NCI-H345 treated with DMSO at 0.1 percent for 48 hours (cell line): ENCODE measurements around the gene FAM13A.
"Not testable (repeated sequence)": the region's sequence is repeated elsewhere in the genome, so short reads cannot be mapped to it uniquely, and the experiment has no call there.

Experiments
- DNase-seq: peaks from one replicate; lab custom pipeline; 2025; ENCODE audit not compliant: unreplicated experiment; lab: John Stamatoyannopoulos, UW

FAM13A gene

DNA sequence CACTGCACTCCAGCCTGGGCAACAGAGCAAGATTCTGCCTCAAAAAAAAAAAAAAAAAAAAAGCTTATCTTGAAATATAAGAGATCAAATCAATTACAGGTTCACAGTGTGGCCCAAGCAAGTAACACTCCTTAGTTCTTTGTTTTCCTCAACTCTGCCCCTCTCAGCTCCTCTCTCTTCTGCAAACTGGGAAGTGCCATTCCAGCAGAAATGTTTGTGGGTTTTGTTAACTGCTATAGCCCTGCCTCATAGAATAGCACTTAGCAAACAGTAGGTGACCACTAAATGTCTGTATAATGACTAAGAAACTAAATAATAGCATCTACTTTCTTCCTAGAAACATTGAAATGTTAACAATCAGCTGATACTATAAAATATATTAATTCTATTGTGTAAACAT, 199.4 kb downstream of the FAM13A start:
- no peak for DNase-seq

DNA sequence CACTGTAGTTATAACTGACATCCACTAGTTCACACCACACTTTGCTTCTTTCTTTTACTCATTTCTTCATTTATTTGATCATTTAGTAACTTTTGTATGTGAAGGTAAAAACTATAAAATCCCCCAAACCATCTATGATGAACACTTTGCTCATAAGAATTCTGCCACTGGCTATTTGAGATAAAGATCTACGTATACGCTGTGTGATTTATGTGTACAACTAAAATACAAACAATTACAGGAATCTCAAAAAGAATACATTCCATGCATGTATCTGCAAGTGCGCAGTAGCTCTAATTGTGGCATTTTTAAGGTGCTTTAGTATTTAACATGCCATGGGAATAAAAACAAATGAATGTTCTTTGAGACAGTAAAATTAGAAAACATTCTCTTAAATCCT, 202.5 kb downstream of the FAM13A start:
- DNase-seq: no peak

DNA sequence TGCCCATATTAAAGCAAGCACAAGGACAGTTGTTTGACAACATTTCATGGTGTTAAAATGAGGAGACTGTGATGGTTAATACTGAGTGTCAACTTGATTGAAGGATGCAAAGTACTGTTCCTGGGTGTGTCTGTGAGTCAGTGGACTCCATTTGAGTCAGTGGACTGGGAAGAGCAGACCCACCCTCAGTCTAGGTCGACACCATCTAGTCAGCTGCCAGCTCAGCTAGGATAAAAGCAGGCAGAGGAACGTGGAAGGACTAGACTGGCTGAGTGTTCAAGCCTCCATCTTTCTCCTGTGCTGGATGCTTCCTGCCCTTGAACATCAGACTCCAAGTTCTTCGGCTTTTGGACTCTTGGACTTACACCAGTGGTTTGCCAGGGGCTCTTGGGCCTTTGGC, 203.4 kb downstream of the FAM13A start:
- DNase-seq: not testable (repeated sequence)

DNA sequence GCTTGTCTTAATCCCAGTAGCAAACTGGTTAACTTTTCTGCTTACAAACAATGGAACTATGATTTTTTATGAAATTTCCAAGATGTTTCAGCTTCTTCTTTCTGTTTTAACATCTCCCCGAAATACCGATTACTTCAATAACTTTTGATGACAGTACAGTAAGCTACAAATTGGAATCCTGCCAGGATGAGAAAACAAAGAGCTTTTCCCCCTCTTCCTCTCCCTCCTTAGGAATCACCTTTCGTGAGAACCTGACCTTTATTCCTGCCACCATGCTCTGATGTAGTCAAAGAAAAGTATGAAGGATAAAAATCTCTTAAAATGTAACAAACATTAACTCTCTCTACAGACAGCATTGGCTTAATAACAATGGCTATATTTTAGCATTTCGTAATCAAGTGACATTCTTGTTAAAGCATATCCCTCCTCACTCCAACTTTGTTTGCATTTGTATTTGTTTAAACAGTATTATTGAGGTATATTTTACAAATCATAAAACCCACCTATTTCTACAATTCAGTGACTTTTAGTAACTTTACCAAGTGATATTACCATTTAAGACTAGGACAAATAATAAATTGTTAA, 210.7 kb downstream of the FAM13A start:
- no peak for DNase-seq

DNA sequence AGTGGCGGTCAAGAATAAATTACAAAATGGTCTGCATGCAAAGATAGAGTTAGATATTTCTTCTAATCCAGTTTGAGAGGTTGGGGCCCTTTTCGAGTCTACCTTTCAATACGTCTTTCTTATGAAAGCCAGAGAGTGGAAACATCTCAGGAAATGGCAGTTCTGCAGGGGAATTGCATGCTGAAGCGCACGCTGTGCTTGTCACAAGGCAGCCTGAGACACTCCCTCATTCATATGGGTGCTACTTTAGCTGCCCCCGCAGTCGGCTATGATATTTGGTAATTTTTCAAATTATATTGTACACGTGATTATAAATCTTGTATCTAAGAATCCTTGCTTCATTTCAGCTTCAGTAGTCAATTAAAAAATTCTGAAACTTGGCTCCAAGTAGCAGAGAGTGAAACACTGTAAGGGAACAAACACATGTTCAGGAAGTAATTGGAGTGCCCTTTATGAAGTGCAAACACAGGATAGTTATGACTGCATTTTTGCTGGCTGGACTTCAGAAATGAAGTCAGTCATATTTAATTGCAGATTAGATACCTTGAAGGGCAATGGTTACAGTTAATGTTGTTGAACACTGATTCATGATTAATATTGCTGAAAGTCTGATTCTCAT, 213.8 kb downstream of the FAM13A start:
- DNase-seq: no peak

DNA sequence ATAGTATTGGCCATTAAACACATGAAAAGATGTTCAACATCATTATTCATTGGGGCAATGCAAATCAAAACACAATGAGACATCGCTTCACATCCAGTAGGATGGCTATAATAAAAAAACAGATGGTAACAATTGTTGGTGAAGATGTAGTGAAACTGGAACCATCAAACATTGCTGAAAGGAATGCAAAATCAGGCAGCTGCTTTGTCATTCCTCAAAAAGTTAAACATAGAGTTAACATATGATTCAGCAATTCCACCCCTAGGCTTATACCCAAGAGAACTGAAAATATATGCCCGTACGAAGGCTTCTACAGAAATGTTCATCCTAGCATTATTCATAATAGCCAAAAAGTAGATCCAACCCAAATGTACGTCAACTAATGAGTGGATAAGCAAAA, 215.3 kb downstream of the FAM13A start:
- DNase-seq: no peak

DNA sequence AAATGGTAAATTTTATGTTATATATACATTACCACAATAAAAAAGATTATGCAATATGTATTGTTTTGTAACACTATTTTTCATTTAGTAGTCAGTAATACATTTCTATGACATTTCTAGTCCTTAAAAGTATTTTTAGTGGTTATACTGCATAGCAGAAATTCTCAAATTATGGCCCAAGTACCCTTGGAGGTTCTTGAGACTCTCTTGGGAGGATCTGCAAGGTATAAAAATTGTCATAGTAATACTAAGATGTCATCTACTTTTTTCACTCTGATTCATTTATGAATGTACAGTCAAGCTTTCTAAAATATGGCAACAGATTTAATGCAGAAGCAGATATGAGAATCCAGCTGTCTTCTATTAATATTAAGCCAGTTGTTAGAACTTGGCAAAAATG, 220.8 kb downstream of the FAM13A start:
- no peak for DNase-seq

DNA sequence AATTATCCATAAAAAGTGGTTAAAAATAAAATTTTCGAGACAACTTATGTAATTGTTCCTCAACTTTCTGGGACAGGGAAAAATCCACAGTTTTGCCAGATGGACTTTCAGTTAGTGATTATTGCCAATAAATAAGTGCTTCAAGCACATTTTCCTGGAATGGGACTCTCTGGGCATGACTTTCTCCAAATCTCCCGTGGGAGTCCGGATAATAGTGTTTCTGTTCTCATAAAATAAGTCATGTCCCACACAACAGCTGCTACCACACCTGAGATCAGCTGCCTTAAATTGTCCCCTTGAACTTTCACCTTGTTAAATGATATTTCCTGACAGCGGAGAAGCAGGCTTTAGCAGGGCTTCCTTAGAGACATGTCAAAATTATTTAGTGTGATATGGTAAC, 226.0 kb downstream of the FAM13A start:
- no peak for DNase-seq

DNA sequence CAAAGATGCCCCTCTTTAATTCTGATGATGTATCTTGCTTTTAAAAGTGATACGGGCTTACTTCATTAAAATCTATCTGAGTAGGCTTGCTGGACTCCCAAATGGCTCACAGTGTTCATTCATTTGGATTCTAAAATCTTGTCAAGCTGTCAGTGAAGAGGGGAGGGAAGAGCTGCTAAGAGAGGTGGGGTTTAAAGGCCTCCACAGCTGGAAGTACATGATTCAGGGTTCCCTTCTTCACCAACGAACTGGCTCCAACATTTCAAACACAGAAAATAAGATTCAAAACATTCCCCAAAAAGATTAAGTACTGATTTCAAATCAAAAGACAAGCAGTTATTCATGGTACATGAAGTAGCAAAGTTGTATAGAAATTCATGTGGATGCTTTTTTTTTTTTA, 226.4 kb downstream of the FAM13A start:
- no peak for DNase-seq

DNA sequence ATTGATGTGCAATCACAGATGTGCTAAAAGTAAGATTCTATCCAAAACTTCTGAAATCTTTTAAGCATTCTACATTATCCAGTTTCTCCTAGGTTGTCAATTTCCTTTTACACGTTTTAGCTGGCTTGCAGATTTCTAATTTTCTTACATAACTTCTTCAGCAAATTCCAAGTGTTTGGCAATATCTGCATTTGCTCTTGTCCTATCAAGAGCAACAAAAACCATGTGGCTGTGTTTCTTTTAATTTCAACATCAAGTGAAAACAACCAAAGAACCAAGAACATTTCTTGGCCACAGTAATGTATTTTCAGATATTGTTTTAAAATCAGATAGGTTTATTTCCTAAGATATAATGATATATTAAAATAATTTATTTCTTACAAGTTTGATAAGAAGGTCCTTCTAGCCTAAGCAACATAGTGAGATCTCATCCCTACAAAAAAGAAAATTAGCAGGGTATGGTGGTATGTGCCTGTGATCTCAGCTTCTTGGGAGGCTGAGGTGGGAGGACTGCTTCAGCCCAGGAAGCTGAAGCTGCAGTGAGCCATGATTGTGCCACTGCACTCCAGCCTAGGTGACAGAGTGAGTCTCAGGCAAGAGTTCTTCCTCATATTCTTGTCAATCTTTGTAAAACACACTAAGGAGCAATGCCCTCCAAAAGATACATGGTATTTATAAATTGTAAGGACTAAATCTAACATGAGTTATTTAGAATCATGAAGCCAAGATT, 228.0 kb downstream of the FAM13A start:
- DNase-seq: no peak

DNA sequence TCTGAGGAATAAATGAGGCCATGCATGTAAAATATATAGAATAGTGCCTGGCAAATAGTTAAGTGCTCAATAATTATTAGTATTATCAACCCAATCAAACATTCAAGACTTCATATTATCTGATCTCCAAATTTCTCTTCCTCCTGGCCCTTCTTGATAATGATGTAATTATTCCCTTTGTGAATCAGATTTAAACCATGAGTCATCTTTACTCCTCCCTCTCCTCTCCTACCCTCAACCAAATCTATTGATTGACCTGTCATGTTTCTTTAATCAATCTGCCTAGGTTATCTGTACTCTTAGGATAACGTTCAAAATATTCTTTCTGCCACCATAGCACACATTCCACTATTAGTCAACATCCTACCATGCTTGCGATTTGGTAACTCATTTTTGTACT, 229.5 kb downstream of the FAM13A start:
- no peak for DNase-seq

DNA sequence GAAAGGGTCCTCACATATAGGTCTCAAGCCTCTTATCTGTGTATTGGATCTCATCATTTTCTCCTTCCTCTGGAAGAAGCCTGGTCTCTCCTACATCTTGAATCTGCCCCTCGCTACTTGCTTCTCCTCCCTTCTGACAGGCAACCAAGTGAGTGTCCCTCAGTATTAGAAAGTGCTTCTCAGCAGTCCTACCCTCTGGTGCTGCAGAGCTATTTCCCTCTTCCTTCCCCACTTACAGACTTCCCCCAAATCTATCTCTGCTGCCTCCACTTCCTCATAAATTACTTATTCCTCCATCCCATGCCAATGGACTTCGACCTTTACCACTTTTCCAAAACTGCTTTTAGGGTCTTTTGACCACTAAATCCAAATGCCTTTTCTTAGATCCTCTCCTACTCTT, 230.2 kb downstream of the FAM13A start:
- no peak for DNase-seq

DNA sequence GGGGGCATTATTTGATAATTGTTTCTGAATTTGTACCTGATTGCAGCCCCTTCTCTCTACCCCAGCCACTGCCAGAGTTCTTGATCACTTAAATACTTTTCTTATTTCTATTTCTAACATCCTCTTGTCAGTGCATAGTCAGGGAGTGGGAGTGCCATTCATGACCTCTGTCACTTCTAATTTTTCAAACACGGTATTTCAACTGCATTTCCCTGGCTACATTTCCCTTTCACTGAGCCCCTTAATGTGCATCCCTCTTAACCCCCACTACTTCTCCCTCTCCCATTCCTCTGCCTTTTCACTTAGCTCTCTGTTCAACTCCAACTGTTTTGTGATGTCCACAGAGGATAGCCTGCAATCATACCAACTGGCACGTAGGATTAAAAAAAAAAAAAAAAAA, 231.1 kb downstream of the FAM13A start:
- no peak for DNase-seq

DNA sequence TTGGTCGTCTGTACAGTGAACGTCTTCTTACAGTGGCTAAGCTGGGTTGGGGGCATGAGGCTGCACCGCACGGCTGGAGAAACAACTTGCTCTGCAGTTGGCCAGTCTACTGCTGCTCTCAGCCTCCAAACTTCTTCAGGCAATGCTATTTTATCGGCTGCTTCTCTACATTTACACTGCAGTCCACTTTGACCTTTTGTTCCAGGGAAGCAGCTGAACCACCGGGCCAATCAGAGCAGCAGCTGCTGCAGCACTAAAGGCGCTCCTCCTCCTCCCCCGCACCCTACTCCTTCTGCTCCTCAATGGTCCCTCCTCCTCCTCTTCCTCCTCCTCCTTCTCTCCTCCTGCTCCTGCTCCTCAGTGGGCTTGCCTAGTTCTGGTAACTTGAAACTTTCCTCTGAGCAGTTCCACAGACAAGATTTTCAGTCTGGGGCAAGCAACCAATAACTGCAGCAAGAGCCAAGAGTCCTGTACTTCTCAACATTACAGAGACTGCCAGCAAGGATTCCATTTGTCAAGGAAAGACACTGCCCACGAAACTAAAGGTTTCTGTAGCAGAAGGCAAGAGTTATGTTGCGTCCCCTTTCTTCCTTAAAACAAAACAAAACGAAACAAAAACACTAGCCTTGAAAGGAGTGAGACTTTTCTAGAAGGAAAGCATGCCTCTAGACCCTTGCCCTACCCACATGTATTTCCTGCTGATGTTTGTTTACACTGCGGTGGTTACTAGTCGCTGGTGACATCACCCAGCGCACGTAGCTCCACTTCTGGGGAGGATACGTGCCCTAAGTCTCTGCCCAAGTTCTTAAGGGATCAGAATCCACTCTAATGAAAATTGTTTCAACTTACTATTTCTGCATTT, 233.7 kb downstream of the FAM13A start:
- no peak for DNase-seq

DNA sequence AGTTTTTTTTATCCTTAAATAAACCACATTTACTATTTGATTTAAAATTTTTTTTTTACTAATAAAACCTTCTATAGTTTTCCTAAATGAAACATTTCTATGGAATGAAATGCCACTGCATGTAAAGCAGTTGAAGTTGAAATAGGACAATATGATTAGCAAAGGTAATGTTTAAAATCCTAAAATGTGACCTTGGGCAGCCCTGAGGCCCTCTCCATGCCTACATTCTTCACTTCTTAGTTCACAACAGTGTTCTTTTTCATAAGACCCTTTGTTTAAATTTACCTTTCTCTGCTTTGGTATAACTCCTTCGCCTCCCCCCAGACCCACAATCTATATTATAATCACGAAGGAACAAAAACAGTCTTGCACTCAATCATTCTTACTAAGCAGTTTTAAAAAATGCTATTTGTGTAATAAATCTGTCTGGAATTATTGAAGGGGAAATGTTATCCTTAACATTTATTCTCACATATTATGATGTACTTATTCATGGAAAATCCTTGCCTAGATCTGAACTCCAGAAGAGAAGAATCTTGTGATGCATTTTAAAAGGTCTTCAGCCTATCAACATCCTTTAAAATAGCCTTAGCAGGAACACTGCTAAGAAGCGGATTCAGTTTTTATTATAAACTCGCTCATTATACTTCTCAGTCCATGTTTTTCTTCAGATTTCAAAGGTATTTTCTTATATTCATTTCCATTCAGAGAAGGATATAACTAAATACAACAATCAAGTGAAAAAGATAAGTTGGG, 234.8 kb downstream of the FAM13A start:
- no peak for DNase-seq

DNA sequence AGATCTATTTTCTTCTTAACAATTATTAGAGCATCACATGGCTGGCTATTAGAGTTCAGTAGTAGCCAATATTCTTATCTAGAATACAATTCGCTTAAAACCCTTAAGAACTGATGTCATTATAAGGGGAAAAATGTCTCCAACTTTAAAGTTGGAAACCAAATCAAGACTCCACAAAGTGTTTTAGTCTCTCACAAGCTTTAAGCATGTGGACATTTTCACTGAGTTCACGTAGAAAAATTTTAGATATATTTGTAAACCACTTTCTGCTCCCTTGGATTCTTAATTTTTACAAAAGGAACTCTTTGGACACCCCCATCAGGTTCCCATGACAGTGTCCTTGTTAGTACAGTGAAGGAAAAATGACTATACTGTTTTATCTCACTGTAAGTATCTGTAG, 235.5 kb downstream of the FAM13A start:
- DNase-seq: no peak

DNA sequence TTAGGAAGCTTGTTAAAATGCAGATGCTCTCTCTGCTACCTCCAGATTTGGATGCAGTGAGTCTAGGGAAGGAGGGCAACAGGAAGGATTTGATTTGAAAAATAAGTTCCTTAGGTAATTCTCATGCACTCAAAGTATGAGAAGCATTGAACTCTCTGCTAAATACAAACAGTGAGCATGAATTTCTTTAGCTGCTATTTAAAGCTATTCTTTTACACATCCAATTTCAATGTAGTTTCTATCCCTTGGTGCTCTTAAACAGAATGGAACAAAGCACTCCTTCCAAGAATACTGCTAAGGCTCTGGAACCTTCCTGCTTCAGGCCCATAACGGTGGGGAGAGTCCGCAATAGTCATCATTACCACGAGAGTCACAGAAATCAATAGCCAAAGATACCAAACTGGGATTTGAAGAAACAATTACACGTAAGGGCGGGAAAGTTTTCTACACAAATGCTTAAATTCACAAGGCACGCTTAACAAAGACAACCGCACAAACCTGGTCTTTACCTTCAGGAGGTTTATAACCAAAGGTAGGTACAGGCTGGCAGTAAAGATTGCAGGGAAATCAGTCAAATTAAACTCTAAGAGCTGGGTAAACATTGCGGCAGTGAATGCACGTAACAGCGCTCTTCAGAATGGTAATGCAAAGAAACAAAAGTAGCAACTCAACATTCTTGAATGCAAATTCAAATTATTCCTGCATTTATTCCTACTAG, 236.1 kb downstream of the FAM13A start:
- DNase-seq: no peak

DNA sequence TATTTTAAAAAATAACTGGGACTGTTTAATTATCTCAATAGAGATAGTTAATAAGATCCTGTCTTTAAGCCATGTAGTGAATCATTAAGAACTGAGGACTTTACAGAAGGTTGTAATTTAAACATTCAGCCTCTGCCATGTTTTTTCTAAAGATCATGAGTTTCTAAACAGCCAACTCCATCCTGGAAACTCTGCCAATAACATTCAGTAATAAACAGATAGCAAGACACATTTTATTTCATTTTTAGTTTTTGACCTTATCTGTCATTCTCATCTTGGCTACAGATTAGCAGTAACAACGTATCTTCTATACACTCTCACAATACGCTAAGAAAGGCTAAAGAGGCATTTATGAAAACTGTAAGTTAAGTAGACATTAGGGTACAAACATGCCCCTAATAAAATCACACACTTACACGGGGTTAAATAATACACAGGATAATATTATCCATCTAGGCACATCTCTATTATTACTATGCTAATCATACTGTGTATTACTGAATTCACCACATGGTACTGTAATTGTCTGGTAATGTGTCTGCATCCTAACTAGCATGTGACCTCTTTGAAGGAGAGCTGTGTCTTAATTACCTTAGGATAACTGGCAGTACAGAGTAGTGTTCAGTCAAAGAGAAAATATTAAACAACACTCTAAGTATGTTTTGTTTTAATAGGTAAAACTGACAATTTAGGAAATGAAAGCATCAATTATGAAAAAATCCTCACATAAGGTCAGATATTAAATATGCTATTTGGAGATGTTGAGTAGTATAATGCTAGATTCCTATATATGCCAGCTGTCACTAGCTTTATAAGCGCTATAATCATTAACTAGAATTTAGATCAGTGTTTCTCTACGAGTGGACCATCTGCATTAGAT, 236.9 kb downstream of the FAM13A start:
- no peak for DNase-seq
